ENCODE results near the gene C5orf46. TPM values are rescaled to one million over a fixed set of nuclear protein-coding genes. Genes with fewer than 3 reads are reported as not detected.

C5orf46 gene
- total RNA-seq, 1 donor from 2014 or later, result not detected

DNA sequence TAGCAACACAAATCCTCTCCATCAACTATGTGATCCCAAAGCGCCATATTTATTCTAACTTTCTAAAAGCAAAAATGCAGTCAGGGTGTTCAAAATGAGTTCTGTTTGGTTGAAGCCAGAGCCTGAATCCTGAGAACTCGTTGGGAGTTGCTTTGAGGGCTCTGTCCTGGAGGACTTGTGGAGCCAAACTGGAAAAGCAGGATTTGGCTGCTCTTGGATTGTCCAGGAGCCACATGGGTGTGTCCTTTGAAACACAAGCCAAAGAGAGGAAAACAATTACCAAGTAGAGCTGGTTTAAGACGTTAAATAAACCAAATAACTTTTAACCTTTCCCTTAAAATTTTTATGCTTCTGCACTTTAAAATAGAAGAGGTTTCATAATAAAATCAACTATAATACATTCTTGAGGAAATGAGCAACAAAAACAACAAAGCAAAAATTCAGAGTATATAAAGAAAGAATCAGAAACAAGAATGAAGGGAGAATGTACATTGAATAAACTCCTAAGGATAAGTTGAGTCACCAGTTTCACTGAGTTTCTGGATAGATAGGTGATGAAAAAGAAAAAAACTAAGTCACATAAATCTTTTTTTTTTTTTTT lies 13.5 kb downstream of the C5orf46 start:
- intact Hi-C loops (cut with DNase I), result no loop called here
- no peak for DNase-seq

DNA sequence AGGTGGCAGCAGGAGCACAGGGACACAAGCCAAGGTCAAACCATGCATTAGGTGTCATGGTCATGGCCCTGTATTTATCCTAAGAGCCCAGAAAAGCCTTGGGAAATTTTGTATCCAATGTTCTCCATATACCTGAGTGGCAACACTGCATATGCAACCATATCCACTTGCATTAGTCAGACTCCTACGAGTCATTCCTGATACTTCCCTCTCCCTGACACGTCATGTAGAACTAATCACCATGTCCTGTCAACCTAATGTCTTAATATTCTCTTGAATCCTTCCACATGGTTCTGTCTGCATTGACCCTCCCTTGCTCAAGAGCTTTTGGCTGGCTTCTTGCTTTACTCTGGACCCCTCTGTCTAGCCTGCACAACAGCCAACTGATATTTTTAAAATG lies 18.4 kb downstream of the C5orf46 start:
- no peak overlapping the region for H3K4me3 ChIP-seq
- no peaks in the 10 kb centered on the region for H3K27me3 ChIP-seq
- no peaks in the 10 kb centered on the region for H3K9me3 ChIP-seq
- TF ChIP-seq, protein P1, sequence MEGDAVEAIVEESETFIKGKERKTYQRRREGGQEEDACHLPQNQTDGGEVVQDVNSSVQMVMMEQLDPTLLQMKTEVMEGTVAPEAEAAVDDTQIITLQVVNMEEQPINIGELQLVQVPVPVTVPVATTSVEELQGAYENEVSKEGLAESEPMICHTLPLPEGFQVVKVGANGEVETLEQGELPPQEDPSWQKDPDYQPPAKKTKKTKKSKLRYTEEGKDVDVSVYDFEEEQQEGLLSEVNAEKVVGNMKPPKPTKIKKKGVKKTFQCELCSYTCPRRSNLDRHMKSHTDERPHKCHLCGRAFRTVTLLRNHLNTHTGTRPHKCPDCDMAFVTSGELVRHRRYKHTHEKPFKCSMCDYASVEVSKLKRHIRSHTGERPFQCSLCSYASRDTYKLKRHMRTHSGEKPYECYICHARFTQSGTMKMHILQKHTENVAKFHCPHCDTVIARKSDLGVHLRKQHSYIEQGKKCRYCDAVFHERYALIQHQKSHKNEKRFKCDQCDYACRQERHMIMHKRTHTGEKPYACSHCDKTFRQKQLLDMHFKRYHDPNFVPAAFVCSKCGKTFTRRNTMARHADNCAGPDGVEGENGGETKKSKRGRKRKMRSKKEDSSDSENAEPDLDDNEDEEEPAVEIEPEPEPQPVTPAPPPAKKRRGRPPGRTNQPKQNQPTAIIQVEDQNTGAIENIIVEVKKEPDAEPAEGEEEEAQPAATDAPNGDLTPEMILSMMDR (IDR thresholded peaks at IDR 0.05), result no peak
- intact Hi-C loops (cut with DNase I), result no loop called here
- no peak overlapping the region for H3K27ac ChIP-seq
- no peaks in the 10 kb centered on the region for H3K36me3 ChIP-seq
- no peak for DNase-seq
- no peak for ATAC-seq
- no peaks in the 10 kb centered on the region for H3K4me1 ChIP-seq

More for the DNA sequence above, 13.5 kb downstream of the C5orf46 start:
- no peaks in the 10 kb centered on the region for H3K36me3 ChIP-seq
- TF ChIP-seq, protein P1 (IDR thresholded peaks at IDR 0.05), result no peak
- no peaks in the 10 kb centered on the region for H3K4me1 ChIP-seq
- H3K4me3 ChIP-seq, result no peak overlapping the region
- no peak overlapping the region for H3K27ac ChIP-seq
- H3K27me3 ChIP-seq, result no peaks in the 10 kb centered on the region
- ATAC-seq, result peak; percentile 80
- no peaks in the 10 kb centered on the region for H3K9me3 ChIP-seq

DNA sequence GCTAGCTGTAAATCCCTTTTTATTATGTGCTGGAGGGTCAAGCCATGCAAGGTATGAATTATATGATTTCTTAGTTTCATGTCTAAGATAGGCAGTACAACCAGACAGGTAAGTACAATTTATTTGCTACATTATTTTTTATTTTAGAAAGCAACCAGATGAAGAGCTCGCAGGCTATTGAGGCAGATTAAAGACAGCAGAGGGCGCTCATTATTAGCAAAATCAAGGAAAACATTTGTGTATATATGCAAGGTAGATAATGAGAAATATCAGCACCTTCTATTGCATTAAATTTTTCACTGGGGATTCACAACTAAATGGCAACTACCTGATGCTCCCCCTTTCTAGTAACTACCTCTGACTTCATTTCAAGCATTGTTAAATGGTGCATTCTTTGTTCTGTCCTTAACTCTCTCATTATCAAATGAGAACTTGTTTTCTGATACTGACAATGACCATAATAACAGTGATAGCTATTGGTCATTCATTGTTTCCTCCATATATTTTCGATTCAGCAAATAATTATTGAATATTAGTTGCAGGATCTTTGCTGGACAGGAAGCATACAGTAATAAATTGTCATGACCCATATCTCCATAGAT lies 19.2 kb downstream of the C5orf46 start:
- DNase-seq (no peak), ATAC-seq (peak; percentile 49)
- no peak overlapping the region for H3K27ac ChIP-seq
- H3K27me3 ChIP-seq, result no peaks in the 10 kb centered on the region
- TF ChIP-seq, protein P1 (IDR thresholded peaks at IDR 0.05), result peak; percentile 56
- H3K4me3 ChIP-seq, result no peak overlapping the region
- no peaks in the 10 kb centered on the region for H3K4me1 ChIP-seq
- H3K36me3 ChIP-seq, result no peaks in the 10 kb centered on the region
- no peaks in the 10 kb centered on the region for H3K9me3 ChIP-seq
- intact Hi-C loops (cut with DNase I), result no loop called here

DNA sequence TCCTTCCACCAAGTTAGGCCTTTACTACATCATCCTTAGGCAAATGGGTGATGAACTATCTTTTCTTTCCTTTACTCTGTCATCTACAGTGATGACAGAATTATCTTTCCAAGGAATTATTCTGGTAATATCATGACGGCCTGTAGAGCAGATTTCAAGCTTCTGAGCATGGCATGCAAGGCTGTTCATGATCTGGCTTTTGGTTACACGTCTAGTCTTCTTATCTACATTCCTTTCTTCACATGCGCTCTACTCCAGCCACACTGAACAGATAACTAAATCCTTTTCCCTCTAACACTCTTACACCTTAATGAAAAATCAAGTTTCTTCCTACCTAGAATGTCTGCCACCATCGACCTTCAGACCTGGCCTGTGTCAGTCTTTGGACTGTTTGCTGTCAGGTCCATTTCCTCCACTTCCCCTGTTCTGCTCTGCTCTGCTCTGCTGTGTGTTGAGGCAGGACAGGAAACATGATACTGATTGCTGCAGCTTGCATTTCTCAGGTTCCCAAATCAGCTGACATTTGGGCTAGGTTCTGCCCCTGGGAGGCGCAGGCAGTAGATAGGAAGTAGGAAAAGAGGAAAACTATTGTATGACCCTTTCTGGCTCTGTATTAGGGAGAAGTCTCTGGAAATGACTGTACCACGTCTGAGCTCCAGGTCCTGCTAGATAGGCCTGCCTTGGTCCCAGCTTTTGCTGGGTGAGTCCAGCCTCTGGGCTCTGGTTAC lies 23.6 kb downstream of the C5orf46 start:
- TF ChIP-seq, protein P1 (IDR thresholded peaks at IDR 0.05), result no peak
- Histone ChIP-seq H3K9me3 (no peaks in the 10 kb centered on the region), H3K27ac (no peak overlapping the region), H3K4me3 (no peak overlapping the region), H3K27me3 (no peaks in the 10 kb centered on the region), H3K4me1 (no peaks in the 10 kb centered on the region), H3K36me3 (no peaks in the 10 kb centered on the region)
- intact Hi-C loops (cut with DNase I), result no loop called here
- DNase-seq (no peak), ATAC-seq (peak; percentile 20)

DNA sequence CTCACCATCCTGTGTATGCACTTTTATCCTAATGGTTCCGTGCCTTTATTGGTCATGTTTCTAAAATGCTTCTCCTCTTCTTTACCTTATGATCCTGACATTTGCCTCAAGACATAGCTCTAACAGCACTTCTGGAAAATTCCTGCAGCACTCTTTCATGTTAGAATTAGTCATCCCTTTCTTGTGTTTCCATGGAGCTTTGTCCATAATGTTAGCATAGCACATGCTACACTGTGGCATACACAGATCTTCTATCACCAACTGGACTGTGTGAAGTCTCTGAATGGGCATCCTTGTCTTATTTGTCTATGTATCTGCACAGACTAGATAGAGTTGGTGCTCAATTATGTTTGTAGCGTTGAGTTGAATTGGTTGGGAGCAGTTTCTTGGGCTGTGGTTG lies 25.9 kb downstream of the C5orf46 start:
- H3K4me3 ChIP-seq, result no peak overlapping the region
- no peaks in the 10 kb centered on the region for H3K27me3 ChIP-seq
- H3K27ac ChIP-seq, result no peak overlapping the region
- no peak for DNase-seq
- no peaks in the 10 kb centered on the region for H3K36me3 ChIP-seq
- no peaks in the 10 kb centered on the region for H3K9me3 ChIP-seq
- no peak for ATAC-seq
- H3K4me1 ChIP-seq, result no peaks in the 10 kb centered on the region
- intact Hi-C loops (cut with DNase I), result no loop called here
- TF ChIP-seq, protein P1 (IDR thresholded peaks at IDR 0.05), result no peak

Measured in upper lobe of right lung (tissue), 1 donor.